HG02642 (cell line): ENCODE measurements around the gene CCDC149.

ENCODE experiments used
- ATAC-seq: cut with Tn5 transposase; IDR thresholded peaks from one replicate; pipeline ENCODE4 v1.9.1; 2021; ENCODE audit warnings: mild to moderate bottlenecking; ENCODE audit not compliant: unreplicated experiment, poor library complexity

Gene CCDC149

GRCh38 chr4:24912252-24913118, at the start of gene CCDC149:
TSS of gene CCDC149 (minus strand) at chr4:24913042. CDS start at chr4:24912864, 178 bp downstream.
- peak; percentile 54 for ATAC-seq

DNA sequence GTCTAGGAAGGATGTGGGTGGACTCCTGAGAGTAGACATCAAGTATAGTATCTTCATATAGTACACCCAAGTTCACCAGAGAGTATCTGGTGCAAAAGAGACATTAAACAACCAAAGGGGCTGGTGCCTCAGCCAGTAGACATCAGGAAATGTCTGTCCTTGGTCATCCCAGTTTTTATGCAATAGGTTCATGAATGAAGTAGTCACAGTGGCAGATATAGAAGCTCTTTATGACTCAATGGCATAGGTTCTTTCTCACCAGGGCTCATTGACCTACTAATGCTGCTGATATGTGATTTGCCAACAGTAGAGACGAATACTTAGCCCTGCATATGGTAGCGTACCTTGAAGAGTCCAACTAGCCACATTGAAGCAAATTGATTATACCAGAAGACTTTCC, 45.0 kb upstream of the CCDC149 start:
- ATAC-seq = no peak

- ATAC-seq = no peak
Measured at GRCh38 chr4:24956763-24957162, 43.9 kb upstream of the CCDC149 start.

DNA sequence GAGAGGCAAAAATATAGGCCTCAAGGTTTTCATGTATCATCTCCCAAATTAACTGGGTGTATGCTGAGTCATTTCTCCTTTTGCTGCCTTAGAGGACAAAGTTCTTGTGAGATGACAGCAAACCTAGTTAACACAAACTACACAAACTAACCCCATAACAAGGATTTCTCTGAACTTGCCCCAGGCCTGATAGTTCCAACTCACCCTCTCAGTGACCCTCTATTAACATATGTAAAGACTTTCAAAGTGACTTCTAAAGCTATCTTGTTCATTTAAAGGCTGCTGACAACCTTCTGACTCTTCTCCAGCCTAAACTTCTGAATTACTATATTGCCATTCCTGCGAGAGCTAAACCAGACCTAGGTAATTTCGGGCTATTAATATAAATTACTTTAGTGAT, 43.2 kb upstream of the CCDC149 start:
- ATAC-seq = no peak

DNA sequence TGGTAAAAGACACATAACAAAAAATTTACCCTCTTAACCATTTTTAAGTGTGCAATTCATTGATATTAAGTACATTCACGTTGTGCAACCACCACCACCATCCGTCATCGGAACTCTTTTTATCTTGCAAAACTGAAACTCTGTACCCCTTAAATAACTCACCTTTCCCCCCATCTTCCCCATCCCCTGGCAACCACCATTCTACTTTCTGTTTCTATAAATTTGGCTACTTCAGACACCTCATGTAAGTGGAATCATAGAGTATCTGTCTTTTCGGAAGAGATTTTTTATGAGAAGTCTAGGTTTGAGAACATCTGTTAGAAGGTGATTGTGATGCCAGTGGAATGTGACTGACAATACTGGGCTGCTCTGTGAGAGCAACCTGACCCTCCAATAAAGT, 39.8 kb upstream of the CCDC149 start:
- no peak for ATAC-seq

DNA sequence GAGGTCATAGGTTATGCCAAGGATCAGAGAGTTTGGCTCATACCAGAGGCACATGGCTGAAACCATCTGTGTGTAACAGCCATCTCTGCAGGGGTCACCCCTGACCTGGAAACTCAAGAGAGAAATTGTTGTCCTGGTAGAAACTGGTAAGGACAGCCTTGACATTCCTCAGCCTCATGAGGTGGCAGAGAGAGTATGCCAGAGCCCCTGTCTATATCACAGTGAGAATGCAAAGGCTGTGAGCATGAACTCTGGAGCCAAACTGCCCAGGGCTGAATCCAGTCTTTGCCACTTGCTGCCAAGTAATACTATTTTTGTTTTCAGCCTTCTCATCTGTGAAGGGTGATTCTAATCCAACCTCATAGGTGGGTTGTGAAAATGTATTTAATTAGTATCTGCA, 37.1 kb upstream of the CCDC149 start:
- ATAC-seq = no peak

DNA sequence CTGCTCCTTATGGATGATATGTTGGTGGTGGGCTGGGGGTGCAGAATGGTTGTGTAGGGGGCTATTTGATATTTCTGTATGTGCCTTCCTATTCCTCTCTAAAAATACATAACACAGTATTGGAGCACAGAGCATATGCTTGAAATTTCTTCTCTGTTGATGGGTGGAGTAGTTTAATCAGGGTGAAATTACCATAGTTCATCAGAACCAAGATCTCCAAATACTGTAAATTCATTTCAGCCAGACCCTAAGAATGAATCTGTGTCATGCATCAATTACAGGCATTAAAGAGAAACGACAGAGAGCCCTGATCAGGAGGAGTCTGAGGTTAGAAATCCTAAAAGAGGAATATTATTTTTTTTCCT, 25.1 kb upstream of the CCDC149 start:
- no peak for ATAC-seq

DNA sequence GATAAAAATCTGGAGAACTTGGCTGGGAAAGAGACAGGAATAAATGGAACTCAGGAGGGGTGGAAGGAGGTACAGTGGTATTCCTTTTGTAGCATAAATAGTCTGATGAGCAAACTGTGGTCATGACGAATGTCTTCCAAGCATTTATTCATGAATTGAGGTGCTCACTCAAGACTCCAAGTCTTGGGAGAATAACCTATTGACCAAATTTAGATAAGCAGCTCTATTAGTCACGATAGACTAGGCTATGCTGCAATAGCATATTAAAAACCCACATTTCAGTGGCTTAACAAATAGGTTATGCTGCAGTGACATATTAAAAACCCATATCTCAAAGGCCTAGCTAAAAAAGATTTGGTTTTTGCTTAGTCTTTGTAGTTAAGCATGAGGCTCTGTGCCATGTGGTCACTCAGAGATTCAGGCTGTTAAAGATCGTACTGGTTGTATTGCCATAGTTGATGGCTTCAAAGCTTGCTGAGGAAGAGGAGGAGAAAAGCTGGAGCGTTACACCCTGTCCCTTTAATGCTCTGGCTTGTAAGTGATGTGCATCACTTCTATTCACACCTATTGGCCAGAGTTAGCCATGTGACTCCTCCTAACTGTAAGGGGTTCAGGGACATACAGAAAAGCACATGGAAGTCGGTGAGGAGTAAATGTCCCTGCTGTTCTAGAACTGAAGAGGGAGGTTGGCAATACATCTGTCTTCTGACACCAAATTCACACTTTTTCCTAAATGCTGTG, 24.5 kb upstream of the CCDC149 start:
- ATAC-seq = no peak

DNA sequence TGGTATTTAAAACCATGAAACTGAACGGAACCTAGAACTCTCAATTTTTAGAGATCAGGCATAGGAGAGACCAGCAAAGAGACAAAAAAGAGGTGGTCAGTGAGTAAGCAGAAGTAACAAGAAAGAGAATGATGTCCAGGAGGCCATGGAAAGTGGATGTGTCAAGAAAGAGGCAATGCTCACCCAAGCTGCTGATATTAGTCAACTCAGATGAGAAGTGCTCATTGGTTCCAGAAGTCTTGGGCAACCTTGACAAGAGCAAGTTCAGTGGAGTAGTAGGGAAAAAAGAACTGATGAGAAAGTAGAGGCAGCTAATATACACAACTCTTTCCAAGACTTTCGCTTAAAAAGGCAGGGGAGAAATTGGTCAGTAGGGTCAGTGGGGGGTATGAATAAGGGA, 23.0 kb upstream of the CCDC149 start:
- no peak for ATAC-seq

DNA sequence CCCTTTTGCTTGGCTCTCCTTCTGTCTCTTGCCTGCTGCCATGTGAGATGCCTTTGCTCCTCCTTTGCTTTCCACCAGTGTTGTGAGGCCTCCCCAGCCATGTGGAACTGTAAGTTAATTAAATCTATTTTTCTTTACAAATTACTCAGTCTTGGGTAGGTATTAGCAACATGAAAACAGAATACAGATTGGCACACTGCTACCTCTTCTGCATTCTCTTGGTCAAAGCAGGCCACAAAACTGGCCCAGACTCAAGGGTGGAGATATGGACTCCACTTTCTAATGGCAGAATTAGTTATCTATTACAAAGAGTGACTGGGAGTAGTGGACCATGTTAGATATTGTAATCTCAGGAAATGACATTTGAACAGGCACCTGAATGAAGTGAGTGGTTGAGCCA, 21.5 kb upstream of the CCDC149 start:
- no peak for ATAC-seq

DNA sequence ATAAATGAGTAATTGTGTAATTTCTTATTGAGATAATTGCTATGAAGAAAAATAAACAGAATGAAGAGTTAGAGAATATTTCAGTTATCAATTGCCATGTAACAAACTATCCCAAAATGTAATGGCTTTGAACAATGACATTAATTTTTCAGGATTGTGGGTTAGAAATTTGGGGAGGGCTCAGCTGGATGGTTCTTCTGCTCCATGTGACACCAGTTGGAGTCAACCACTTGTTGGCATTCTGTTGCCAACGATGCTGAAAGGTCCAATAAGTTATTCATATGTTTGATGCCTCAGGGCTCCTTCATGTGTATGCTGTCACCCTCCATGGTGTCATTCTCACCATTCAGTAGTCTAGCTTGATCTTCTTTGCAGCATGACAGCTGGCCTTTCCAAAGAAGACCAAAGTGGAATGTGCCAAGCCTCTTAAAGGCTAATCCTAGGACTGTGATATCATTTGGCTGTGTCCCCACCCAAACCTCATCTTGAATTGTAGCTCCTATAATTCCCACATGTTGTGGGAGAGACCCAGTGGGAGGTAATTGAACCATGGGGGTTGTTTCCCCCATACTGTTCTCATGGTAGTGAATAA, 20.9 kb upstream of the CCDC149 start:
- no peak for ATAC-seq

DNA sequence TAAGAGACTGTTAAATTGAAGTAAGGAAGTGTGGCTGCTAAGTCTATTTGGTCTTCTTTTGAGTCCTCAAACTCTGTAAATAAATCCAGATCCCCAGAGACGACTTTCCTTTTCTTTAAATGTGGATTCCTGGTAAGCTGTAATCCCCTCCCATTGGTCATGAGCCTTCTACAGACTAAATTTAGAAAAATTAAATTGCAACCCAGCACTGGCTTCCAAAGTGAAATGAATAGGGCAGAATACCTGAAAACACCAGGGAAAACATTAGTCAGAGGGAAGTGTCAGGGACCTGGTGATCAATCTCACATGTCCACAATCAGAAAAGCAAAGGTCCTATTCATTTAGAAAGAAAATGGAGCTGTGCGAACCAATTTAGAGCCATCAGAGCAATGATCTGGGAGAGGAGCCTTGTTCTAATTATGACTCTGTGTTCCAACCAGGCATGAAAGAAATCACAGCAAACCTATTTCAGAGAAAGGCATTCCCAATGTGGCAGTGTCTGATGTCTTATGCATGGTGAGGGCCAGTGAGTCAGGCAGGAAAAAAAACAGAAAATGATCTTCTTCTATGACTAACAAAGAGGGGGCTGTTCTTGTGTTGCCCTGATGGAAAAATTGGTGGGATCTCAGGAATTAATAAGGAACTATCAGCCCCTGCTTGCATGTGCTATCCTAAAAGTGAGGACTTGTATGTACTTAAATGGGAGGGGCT, 19.8 kb upstream of the CCDC149 start:
- no peak for ATAC-seq

GRCh38 chr4:24930151-24930550, 17.3 kb upstream of the CCDC149 start:
- ATAC-seq = no peak

DNA sequence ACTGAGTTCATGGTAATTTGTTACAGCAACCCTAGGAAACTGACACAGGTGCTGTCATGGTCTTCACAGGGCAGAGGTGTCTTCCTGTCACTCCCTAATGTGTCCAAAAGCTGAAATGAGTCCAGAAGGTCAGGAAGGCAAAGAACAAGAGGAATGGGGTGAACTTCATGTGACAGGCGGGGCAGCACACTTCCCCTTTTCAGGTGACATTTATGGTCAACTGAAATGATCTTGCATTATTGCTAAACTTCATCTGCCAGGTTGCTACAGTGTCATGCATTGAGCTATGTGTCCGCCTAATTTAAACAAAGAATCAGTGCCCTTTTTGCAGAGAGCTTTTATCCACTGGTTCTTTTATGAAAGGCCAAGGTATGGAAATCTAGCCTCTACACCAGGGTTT, 15.9 kb upstream of the CCDC149 start:
- ATAC-seq = no peak

DNA sequence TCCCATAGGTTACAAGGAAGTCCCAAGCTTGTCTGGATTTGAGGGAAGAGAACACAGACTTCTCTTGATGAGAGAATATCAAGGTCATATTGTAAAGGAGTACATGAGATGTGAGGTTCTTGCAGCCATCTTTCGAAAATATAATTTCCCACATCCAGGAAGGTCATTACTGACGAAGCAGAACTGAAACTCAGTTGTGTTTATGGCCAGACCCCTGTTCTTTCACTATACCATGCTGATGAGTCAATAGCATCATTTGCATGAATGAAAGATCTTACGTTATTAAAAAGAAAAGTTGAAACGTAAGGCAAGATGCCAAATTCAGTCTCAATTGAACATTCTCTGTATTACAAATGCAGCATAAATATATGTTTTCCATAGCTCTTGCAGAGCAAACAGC, 14.2 kb upstream of the CCDC149 start:
- ATAC-seq = no peak

DNA sequence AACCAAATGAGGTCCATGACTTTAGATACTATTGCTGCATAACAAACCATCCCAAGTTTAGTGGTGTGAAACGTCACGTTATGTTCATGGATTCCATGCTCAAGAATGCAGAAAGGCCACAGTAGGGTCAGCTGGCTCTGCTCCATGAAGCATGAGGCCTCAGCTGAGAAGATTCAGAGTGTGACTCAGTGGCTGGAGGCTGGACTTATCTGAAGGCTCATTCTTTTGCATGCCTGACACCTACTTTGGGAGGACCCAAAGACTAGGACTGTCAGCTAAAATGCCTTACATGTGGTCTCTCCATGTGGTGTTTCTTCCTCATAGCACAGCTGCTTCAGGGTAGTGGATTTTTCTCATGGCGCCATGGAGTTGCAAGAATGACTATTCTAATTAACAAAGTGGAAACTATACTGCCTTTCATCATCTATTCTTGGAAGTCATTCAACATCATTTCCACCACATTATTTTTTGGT, 11.5 kb upstream of the CCDC149 start:
- ATAC-seq = no peak

GRCh38 chr4:24923550-24923949, 10.7 kb upstream of the CCDC149 start:
- no peak for ATAC-seq

- ATAC-seq = no peak
Measured at GRCh38 chr4:24923002-24923401, 10.2 kb upstream of the CCDC149 start.

DNA sequence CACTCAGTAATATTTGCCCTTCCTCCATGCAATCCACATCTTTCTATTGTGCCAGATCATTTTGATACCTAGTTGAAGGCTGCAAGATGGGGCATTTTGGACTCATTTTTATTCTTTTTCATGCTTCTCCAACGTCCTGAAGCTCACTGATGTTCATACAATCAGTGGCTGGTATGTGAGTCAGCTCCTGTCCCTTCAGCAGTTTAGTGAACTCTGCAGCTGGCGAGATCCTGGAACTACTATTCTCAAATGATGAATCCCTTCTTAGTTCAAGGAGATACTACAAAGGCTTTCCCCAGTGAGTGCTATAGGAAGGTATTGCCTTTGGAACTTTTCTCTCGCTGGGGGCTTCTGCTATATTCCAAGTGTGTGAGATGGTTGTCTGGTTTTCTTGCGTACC, 9.6 kb upstream of the CCDC149 start:
- ATAC-seq = no peak

DNA sequence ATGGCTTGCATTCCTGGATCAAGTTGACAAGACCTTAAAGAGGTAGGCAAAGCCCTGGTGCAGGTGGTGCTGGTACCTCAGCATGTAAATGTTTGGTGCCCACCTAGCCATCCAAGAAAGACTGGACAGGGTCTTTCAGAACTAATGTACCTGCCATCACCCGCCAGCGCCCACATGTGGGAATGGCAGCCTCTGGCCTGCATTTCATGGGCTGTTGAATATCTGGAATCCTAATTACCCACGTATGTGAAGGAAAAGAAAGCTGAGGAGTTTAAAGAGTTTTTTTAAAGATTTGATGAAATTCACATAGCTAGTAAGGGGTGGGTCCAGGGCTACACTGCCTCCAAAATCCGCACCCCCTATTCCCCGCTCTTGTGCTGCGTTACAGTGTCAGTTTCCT, 8.6 kb upstream of the CCDC149 start:
- no peak for ATAC-seq

GRCh38 chr4:24920008-24920407, 7.2 kb upstream of the CCDC149 start:
- no peak for ATAC-seq
